GM13976 (cell line): ENCODE measurements around the gene SORBS2.

Experiments used
- DNase-seq: peaks from one replicate; pipeline ENCODE4 v3.0.0; 2012; ENCODE audit warnings: low spot score
- in situ Hi-C: fragments of 300-500 bp; cut with MboI; formaldehyde crosslinking; loops from one replicate; pipeline ENCODE4 v1.12.0; 2022; ENCODE audit warnings: low sequenced_read_pairs, mixed read lengths, inconsistent platforms; ENCODE audit not compliant: unreplicated experiment
- TF ChIP-seq, protein P1 (sequence below): IDR thresholded peaks from 2 replicates; pipeline ENCODE4 v1.5.1; 2012; ENCODE audit warnings: borderline replicate concordance, mild to moderate bottlenecking; ENCODE audit not compliant: insufficient read depth; ENCODE audit errors: extremely low read depth, missing control alignments, control extremely low read depth

Gene SORBS2

DNA sequence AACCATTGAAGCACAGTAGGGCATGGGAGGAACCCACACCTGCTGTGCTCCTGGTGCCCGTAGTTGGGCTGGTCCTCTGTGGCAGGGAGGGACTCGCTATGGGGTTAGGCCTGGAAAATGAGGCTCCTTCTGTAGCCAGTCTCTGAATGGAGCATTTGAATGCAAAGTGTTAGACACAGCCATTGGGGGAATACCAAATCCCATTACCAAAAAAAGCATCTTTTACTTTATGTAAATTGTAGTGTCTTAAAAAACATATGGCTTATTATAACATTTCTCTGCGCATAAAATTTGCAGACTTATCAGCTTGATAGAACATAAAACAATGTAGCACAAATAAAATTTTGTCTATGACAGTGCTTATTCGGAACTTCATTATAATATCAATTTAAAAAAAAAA, 147.5 kb downstream of the SORBS2 start:
- TF ChIP-seq, protein P1, sequence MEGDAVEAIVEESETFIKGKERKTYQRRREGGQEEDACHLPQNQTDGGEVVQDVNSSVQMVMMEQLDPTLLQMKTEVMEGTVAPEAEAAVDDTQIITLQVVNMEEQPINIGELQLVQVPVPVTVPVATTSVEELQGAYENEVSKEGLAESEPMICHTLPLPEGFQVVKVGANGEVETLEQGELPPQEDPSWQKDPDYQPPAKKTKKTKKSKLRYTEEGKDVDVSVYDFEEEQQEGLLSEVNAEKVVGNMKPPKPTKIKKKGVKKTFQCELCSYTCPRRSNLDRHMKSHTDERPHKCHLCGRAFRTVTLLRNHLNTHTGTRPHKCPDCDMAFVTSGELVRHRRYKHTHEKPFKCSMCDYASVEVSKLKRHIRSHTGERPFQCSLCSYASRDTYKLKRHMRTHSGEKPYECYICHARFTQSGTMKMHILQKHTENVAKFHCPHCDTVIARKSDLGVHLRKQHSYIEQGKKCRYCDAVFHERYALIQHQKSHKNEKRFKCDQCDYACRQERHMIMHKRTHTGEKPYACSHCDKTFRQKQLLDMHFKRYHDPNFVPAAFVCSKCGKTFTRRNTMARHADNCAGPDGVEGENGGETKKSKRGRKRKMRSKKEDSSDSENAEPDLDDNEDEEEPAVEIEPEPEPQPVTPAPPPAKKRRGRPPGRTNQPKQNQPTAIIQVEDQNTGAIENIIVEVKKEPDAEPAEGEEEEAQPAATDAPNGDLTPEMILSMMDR = no peak
- in situ Hi-C loops = no loop called here
- no peak for DNase-seq

DNA sequence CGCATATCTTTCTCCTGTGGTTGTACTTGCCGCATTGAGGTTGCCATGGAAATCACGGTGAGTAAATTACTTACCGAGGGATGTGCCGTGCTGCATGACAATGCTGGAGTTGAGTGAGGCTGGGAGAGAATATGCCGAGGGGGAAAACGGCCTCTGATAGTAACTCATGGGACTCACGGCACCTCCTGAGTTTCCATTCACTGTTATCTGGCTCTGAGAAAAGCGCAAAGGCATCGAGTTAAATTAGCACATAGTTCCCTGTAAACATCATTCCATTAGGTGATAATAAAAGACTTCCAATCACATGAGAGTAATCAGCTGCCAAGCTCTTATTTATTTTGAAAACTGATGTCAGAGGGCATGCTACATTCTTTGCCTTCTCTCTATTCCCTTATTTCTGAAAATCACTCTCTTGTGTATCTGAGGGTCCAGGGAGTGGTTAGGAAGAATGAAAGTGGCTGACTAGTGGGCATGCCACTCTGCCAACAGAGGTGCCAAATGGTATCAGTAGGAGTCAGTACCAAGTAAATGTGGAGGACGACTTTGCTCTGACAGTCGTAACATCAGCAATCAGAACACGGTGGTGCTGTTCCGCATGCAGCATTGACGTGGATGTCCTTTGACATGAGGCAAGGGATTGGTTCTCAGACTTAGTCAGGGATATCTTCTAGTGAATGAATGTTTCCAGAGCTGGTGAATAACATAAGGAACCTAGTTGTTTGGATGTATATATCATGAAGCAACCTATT, 149.8 kb downstream of the SORBS2 start:
- in situ Hi-C loops = no loop called here
- no peak for DNase-seq
- TF ChIP-seq, protein P1 = no peak

DNA sequence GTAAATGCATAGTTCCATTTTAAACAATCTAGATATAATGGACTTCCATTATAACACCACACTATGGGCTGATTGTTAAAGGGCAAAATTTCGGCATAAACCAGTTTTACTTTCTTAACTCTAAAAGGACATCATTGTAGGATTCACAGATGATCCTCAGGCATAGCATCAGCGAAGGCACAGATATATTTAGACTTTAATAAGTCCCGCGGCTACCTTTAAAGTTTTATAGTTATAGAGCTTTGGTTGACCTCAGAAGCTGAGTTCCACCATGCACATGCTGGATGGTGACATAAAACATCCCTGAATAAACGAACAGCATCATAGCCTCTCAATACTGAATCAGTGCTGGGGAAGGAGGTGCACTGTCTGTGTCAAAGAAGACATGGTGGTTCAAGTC, 151.7 kb downstream of the SORBS2 start:
- in situ Hi-C loops = no loop called here

DNA sequence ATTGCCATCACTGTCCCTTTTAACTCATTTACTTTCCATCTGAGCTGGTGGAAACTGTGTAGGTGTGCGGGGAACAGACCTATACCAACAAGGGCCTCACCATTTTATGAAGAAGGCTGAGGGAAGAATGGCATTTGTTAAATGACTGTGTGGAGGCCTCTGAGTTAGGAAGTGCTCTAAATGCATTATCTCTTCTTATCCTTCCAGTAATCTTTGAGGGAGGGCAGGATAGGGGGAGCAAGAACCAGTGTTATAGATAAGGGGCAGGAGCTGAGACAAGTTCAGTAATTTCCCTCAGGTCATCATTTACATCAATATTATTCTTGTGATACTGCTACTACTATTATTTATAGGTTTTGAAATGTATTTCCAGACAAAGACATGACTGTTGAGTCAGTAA, 154.3 kb downstream of the SORBS2 start:
- no peak for DNase-seq
- TF ChIP-seq, protein P1 = no peak
- in situ Hi-C loops = no loop called here

More for the DNA sequence above, 151.7 kb downstream of the SORBS2 start:
- no peak for DNase-seq
- TF ChIP-seq, protein P1 = no peak

DNA sequence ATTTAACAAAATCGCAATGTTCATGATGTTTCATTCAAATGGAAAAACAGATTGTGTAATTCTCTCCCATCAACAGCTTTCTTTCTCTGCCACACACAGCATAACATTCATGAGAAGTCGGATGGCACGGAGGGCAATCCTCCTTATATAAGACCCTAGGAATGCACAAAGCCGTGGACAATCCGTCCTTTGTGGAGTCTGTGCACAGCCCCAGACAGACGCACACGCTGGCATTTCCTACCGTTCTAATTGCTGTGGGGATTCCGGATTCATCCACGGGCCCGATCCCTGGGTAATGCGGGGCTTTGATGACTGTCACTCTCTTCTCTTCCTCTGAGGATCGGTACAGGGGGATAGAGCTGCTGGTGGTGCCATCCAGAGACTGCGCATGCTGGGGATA, 154.8 kb downstream of the SORBS2 start:
- TF ChIP-seq, protein P1 = no peak
- no peak for DNase-seq

DNA sequence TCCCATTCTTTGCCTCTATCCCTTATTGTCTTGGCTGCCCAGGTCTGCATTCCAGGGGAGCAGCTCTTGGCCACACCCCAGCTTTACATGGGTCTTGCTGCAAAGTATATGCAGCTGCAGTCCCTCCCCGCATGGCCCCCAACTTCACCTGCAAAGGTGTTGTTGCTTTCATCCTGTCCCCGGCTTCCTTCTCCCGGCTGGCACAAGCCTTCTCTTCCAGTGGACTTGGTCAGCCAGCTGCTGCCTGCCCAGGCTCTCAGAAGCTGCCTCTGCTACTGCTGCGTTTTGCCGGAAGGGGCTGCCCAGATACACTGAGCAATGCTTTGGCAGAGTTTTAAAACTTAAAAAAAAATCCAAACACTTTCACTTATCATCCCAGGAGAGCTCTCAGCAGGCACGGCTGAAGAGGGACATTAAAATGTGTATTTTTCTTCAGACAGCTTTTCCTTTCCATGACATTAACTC, 155.5 kb downstream of the SORBS2 start:
- no peak for DNase-seq
- TF ChIP-seq, protein P1 = no peak
- in situ Hi-C loops = no loop called here

More for the DNA sequence above, 154.8 kb downstream of the SORBS2 start:
- in situ Hi-C loops = no loop called here

DNA sequence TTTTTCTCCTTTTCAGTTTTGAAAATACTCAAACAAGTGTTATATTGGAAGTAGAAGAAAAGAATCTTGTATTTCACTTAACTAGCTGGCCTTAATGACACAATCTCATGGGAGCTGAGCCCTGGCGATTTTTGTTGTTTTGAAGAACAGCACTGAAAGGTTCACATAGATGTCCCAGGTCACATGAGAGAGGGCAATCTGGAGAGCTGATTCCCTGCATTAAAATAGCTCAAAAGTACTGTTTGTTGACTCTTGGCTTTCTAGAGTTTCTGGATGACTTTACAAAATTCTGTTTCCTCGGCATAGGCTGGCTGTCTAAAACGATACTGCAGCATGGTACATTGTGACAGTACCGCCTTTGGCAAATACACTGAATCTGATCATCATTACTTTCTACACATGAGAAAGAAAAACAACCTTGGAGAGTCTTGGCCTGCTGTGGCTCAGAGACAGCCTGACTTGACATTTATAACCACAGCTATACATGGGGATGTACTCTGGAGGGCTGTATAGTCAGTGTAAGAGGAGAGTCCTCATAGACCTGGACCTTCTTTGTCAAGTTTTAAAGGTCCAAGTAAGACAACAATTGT, 156.9 kb downstream of the SORBS2 start:
- in situ Hi-C loops = no loop called here
- DNase-seq = no peak
- TF ChIP-seq, protein P1 = no peak
